ENCODE data around the gene EXOSC2. TPM values are rescaled to one million over a fixed set of nuclear protein-coding genes. Genes with fewer than 3 reads are reported as not detected.

EXOSC2 gene
- total and polyA plus RNA-seq, 2 of the 13 experiments (the other 11 are each of a cell fraction or from before 2014, with no cell fraction given) = 27.5 to 63.8 TPM

DNA sequence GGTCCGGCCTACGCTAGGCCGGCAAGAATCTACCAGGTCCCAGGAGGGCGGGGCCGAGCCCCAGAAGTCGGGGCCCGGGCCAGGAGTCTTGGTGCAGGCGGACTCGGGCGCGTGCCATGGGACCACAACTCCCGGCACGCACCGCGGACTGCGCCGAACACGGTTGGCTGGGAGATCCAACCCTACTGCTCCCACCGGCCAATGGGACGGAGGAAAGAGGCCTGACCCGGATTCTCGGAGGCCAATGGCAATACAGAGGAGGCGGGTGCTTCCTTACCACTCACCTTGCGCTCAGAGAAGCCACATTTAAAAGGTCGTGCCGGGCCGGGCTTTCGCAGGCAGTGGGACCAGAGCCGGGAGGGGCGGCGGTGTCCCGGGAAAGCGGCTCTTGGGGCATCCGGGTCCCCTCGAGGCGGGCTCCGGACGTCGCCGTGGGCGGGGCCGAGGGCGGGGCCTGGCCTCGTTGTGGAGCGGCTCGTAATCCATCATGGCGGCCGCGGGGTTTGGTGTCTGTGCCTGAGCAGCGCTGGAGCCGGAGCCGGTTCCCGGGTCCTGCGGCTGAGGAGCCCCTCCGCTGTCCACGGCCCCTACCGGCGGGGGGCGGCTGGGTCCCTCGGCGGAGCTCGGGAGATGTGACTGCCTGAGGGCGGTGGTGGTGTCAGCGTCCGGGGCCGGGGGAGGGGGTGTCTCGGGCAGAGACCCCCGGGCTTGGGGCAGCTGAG is 19.1 kb downstream of the EXOSC2 start (continued):
- TF ChIP-seq KLF13 (CRISPR knock-in tag; IDR thresholded peaks at IDR 0.05) = no peak
- TF ChIP-seq ZSCAN22 (CRISPR knock-in tag; IDR thresholded peaks at IDR 0.05) = no peak
- TF ChIP-seq POGZ (CRISPR knock-in tag; IDR thresholded peaks at IDR 0.05) = peak; percentile 40
- no peak for TF ChIP-seq U2AF2 (IDR thresholded peaks at IDR 0.05; ENCODE audit: low read depth, low read length)
- no peak for TF ChIP-seq JUND (CRISPR knock-in tag; IDR thresholded peaks at IDR 0.05)
- TF ChIP-seq ZBTB7A (CRISPR knock-in tag; IDR thresholded peaks at IDR 0.05) = no peak
- TF ChIP-seq ZNF354B (CRISPR knock-in tag; IDR thresholded peaks at IDR 0.05) = no peak
- TF ChIP-seq SIX4 (CRISPR knock-in tag; IDR thresholded peaks at IDR 0.05) = no peak
- TF ChIP-seq SYNCRIP (IDR thresholded peaks at IDR 0.05; ENCODE audit: insufficient read depth, low read depth, low read length) = no peak
- peak; percentile 41; the same call in 1 of the 2 replicates for TF ChIP-seq HDAC1 (CRISPR knock-in tag; IDR thresholded peaks at IDR 0.05)
- no peak for TF ChIP-seq NBN (conservative IDR thresholded peaks at IDR 0.05)
- TF ChIP-seq ZFP37 (CRISPR knock-in tag; IDR thresholded peaks at IDR 0.05; ENCODE audit: borderline replicate concordance) = no peak
- TF ChIP-seq ZNF577 (CRISPR knock-in tag; IDR thresholded peaks at IDR 0.05; ENCODE audit: borderline replicate concordance, low read depth) = no peak
- TF ChIP-seq ZNF552 (CRISPR knock-in tag; IDR thresholded peaks at IDR 0.05; ENCODE audit: borderline replicate concordance) = no peak
- TF ChIP-seq ZNF713 (CRISPR knock-in tag; IDR thresholded peaks at IDR 0.05) = no peak
- TF ChIP-seq, protein P1, sequence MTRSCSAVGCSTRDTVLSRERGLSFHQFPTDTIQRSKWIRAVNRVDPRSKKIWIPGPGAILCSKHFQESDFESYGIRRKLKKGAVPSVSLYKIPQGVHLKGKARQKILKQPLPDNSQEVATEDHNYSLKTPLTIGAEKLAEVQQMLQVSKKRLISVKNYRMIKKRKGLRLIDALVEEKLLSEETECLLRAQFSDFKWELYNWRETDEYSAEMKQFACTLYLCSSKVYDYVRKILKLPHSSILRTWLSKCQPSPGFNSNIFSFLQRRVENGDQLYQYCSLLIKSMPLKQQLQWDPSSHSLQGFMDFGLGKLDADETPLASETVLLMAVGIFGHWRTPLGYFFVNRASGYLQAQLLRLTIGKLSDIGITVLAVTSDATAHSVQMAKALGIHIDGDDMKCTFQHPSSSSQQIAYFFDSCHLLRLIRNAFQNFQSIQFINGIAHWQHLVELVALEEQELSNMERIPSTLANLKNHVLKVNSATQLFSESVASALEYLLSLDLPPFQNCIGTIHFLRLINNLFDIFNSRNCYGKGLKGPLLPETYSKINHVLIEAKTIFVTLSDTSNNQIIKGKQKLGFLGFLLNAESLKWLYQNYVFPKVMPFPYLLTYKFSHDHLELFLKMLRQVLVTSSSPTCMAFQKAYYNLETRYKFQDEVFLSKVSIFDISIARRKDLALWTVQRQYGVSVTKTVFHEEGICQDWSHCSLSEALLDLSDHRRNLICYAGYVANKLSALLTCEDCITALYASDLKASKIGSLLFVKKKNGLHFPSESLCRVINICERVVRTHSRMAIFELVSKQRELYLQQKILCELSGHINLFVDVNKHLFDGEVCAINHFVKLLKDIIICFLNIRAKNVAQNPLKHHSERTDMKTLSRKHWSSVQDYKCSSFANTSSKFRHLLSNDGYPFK (CRISPR knock-in tag; IDR thresholded peaks at IDR 0.05; ENCODE audit: borderline replicate concordance) = peak; percentile 59; the same call in 1 of the 2 replicates
- TF ChIP-seq, protein P2, sequence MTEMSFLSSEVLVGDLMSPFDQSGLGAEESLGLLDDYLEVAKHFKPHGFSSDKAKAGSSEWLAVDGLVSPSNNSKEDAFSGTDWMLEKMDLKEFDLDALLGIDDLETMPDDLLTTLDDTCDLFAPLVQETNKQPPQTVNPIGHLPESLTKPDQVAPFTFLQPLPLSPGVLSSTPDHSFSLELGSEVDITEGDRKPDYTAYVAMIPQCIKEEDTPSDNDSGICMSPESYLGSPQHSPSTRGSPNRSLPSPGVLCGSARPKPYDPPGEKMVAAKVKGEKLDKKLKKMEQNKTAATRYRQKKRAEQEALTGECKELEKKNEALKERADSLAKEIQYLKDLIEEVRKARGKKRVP (CRISPR knock-in tag; IDR thresholded peaks at IDR 0.05) = 0 out of 4 replicates have a peak, but pooled peaks of 1 of the 2 experiments have one; percentile 30
- TF ChIP-seq, protein P3, sequence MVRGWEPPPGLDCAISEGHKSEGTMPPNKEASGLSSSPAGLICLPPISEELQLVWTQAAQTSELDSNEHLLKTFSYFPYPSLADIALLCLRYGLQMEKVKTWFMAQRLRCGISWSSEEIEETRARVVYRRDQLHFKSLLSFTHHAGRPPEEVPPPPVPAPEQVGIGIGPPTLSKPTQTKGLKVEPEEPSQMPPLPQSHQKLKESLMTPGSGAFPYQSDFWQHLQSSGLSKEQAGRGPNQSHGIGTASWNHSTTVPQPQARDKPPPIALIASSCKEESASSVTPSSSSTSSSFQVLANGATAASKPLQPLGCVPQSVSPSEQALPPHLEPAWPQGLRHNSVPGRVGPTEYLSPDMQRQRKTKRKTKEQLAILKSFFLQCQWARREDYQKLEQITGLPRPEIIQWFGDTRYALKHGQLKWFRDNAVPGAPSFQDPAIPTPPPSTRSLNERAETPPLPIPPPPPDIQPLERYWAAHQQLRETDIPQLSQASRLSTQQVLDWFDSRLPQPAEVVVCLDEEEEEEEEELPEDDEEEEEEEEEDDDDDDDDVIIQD (CRISPR knock-in tag; IDR thresholded peaks at IDR 0.05; ENCODE audit: low read depth) = no peak
- no peak for TF ChIP-seq FOXK2 (IDR thresholded peaks at IDR 0.05)
- TF ChIP-seq, protein P4, sequence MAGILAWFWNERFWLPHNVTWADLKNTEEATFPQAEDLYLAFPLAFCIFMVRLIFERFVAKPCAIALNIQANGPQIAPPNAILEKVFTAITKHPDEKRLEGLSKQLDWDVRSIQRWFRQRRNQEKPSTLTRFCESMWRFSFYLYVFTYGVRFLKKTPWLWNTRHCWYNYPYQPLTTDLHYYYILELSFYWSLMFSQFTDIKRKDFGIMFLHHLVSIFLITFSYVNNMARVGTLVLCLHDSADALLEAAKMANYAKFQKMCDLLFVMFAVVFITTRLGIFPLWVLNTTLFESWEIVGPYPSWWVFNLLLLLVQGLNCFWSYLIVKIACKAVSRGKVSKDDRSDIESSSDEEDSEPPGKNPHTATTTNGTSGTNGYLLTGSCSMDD (CRISPR knock-in tag; IDR thresholded peaks at IDR 0.05) = no peak
- no peak for TF ChIP-seq SOX5 (CRISPR knock-in tag; IDR thresholded peaks at IDR 0.05; ENCODE audit: borderline replicate concordance)
- TF ChIP-seq, protein P5, sequence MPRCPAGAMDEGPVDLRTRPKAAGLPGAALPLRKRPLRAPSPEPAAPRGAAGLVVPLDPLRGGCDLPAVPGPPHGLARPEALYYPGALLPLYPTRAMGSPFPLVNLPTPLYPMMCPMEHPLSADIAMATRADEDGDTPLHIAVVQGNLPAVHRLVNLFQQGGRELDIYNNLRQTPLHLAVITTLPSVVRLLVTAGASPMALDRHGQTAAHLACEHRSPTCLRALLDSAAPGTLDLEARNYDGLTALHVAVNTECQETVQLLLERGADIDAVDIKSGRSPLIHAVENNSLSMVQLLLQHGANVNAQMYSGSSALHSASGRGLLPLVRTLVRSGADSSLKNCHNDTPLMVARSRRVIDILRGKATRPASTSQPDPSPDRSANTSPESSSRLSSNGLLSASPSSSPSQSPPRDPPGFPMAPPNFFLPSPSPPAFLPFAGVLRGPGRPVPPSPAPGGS (CRISPR knock-in tag; IDR thresholded peaks at IDR 0.05) = 0 out of 2 replicates have a peak, but pooled peaks have one; percentile 19
- no peak for TF ChIP-seq RBM22 (optimal IDR thresholded peaks at IDR 0.05; ENCODE audit: low read length)
